GM12801 (cell line): Measurements from ENCODE around the gene OMD.

Experiments
- CTCF ChIP-seq: IDR thresholded peaks from one replicate; pipeline ENCODE4 v1.5.1; 2011; ENCODE audit warnings: control low read depth; ENCODE audit not compliant: insufficient read length; ENCODE audit errors: extremely low read depth

OMD gene

GRCh38 chr9:92424340-92424739 lies at the start of gene OMD:
Gene OMD (minus strand): TSS chr9:92424471. CDS start chr9:92417558, 6,913 bp downstream.
- no peak for TF ChIP-seq CTCF

GRCh38 chr9:92468206-92468605 lies 43.9 kb upstream of the OMD start:
- no peak for TF ChIP-seq CTCF

GRCh38 chr9:92467511-92467910 lies 43.2 kb upstream of the OMD start:
- TF ChIP-seq CTCF, result no peak

GRCh38 chr9:92467041-92467440 lies 42.8 kb upstream of the OMD start:
- no peak for TF ChIP-seq CTCF

GRCh38 chr9:92463984-92464383 lies 39.7 kb upstream of the OMD start:
- TF ChIP-seq CTCF, result no peak

- no peak for TF ChIP-seq CTCF
Measured at GRCh38 chr9:92463387-92463786, 39.1 kb upstream of the OMD start.

- TF ChIP-seq CTCF, result no peak
Measured at GRCh38 chr9:92457576-92457975, 33.3 kb upstream of the OMD start.

- TF ChIP-seq CTCF, result no peak
Measured at GRCh38 chr9:92455217-92455616, 30.9 kb upstream of the OMD start.
